Naive thymus-derived CD4-positive, alpha-beta T cell (primary cell): Measurements from ENCODE around the gene LRRFIP1. TPM values are rescaled to one million over a fixed set of nuclear protein-coding genes. Genes with fewer than 3 reads are reported as not detected.

Experiments used
- ATAC-seq: fragments of 150-1000 bp; cut with Tn5 transposase; 2 replicates; pipeline ENCODE4 v1.10.0; 2021; ENCODE audit warnings: mild to moderate bottlenecking, moderate library complexity
- CTCF ChIA-PET: fragments of 350-600 bp; sonication (Branson Sonifier 250); formaldehyde crosslinking; loops from one replicate; lab custom pipeline; 2021; ENCODE audit warnings: antibody characterized with exemption; lab: Charles Lee
- POLR2A ChIA-PET: fragments of 350-600 bp; sonication (Branson Sonifier 250); formaldehyde crosslinking; loops from one replicate; lab custom pipeline; 2021; ENCODE audit warnings: antibody characterized with exemption, inconsistent platforms; lab: Charles Lee
- DNase-seq, 9 donors: peaks; one replicate each; pipeline versions ENCODE4 v3.0.0 to v3.0.0-alpha.2; 2020 to 2022; ENCODE audit warnings: mixed read lengths in 1 of 9
- H3K27ac ChIP-seq: one replicate; pipeline ENCODE4 v1.7.0; 2013; ENCODE audit warnings: mild to moderate bottlenecking, low read depth, low read length, moderate library complexity
- H3K27me3 ChIP-seq, 2 donors: one replicate each; pipeline ENCODE4 v1.7.0; 2013; ENCODE audit warnings: low read length in 2 of 2, mild to moderate bottlenecking in 2 of 2, moderate library complexity in 2 of 2; ENCODE audit not compliant: control insufficient read depth in 2 of 2, insufficient read depth in 2 of 2
- H3K36me3 ChIP-seq, 3 experiments: 1 replicate in 2 of 3; 2 replicates in 1 of 3; pipeline ENCODE4 v1.7.0; 2013; ENCODE audit warnings: low read length in 3 of 3, mild to moderate bottlenecking in 3 of 3, moderate library complexity in 1 of 3; ENCODE audit not compliant: insufficient read depth in 3 of 3, control insufficient read depth in 2 of 3
- H3K4me1 ChIP-seq, 2 donors: one replicate each; pipeline ENCODE4 v1.7.0; 2013; ENCODE audit warnings: low read length in 2 of 2, mild to moderate bottlenecking in 2 of 2, moderate library complexity in 1 of 2; ENCODE audit not compliant: control insufficient read depth in 2 of 2, insufficient read depth in 2 of 2
- H3K4me3 ChIP-seq: 2 replicates; pipeline ENCODE4 v1.7.0; 2013; ENCODE audit warnings: mild to moderate bottlenecking, low read length
- H3K9me3 ChIP-seq, 3 experiments: 1 replicate in 2 of 3; 2 replicates in 1 of 3; pipeline ENCODE4 v1.7.0; 2013; ENCODE audit warnings: low read length in 3 of 3; ENCODE audit not compliant: control insufficient read depth in 2 of 3
- H3K27ac Mint-ChIP-seq, 9 donors: one replicate each; pipeline ENCODE4 v1.8.0; 2020 to 2022; ENCODE audit warnings: mixed read lengths in 9 of 9, mild to moderate bottlenecking in 8 of 9, moderate library complexity in 5 of 9, inconsistent platforms in 2 of 9
- H3K27me3 Mint-ChIP-seq, 5 donors: one replicate each; pipeline ENCODE4 v1.8.0; 2021 to 2022; ENCODE audit warnings: mixed read lengths in 5 of 5, mild to moderate bottlenecking in 1 of 5
- H3K36me3 Mint-ChIP-seq, 5 donors: one replicate each; pipeline ENCODE4 v1.8.0; 2020 to 2022; ENCODE audit warnings: mixed read lengths in 5 of 5, mild to moderate bottlenecking in 3 of 5, inconsistent platforms in 1 of 5
- H3K4me1 Mint-ChIP-seq, 7 donors: one replicate each; pipeline ENCODE4 v1.8.0; 2020 to 2022; ENCODE audit warnings: mixed read lengths in 7 of 7, mild to moderate bottlenecking in 3 of 7, inconsistent platforms in 1 of 7
- H3K4me3 Mint-ChIP-seq, 10 donors: one replicate each; pipeline ENCODE4 v1.8.0; 2020 to 2022; ENCODE audit warnings: mild to moderate bottlenecking in 10 of 10, mixed read lengths in 10 of 10, moderate library complexity in 6 of 10, inconsistent platforms in 2 of 10
- H3K9me3 Mint-ChIP-seq, 11 donors: one replicate each; pipeline ENCODE4 v1.8.0; 2020 to 2022; ENCODE audit warnings: mixed read lengths in 11 of 11, mild to moderate bottlenecking in 4 of 11, inconsistent platforms in 1 of 11, moderate library complexity in 1 of 11
- intact Hi-C, 2 donors: fragments of 100-400 bp; cut with micrococcal nuclease; formaldehyde crosslinking; loops; one replicate each; pipeline ENCODE4 v1.15.1; 2023
- polyA plus RNA-seq, 2 donors: library from polyadenylated mRNA; unstranded; fragments of 300-500 nt; fragmentation: Illumina TruSeq; gene quantifications; one replicate each; pipeline ENCODE4 v1.2.3, GENCODE V29; 2021
- total RNA-seq, 6 experiments: library from RNA in 5 of 6; stranded (reverse) in 5 of 6; gene quantifications; 1 replicate in 5 of 6; 2 replicates in 1 of 6; pipeline ENCODE4 v1.2.3 and lab custom pipeline; 2021 to 2026

LRRFIP1 gene
- total and polyA plus RNA-seq, 7 experiments from 2014 or later = 82.2 to 257 (median 105) TPM

DNA sequence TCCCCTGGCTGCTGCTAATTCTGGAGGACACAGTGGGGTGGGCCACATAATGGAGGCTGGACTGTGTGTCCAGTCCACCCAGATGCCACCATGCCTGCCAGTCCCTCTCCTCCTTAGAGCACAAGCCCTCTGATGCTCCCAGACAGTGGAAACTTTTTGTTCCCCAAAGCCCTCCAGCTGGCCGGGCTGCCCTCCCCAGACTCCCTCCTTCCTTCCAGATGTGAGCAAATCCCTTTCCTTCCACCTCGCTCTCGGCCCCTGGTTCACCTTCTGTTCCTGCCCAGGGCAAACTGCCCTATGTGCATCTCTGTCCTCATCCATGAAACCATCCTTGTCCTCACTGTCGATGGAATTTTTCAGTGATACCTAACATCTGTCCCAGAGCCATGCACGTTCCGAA is 33.9 kb downstream of the LRRFIP1 start:
- intact Hi-C loops = no loop called here
- ChIA-PET POLR2A (no interaction called here), CTCF (interaction anchor here (0.9 kb wide), 1 partner anchor 84 kb away, joined by 3 read pairs; no protein-coding TSS in a partner anchor)
- ATAC-seq (no peak), DNase-seq (no peak)
- no peak overlapping the region for H3K27ac Mint-ChIP-seq
- H3K36me3 Mint-ChIP-seq = peaks cover 0 to 7% (median 1%) of the 10 kb centered on the region in 5 donors
- no peak overlapping the region for H3K4me3 Mint-ChIP-seq
- Histone ChIP-seq H3K27me3 (no peaks in the 10 kb centered on the region), H3K36me3 (no peaks in the 10 kb centered on the region), H3K4me3 (no peak overlapping the region), H3K9me3 (no peaks in the 10 kb centered on the region), H3K27ac (no peak overlapping the region), H3K4me1 (no peaks in the 10 kb centered on the region)
- H3K27me3 Mint-ChIP-seq = peaks cover 0 to 32% (median 0%) of the 10 kb centered on the region in 5 donors
- H3K9me3 Mint-ChIP-seq = peaks cover 0 to 7% (median 0%) of the 10 kb centered on the region in 11 donors
- H3K4me1 Mint-ChIP-seq = peaks cover 0 to 11% (median 7%) of the 10 kb centered on the region in 7 donors

GRCh38 chr2:237661799-237662328 is 34.5 kb downstream of the LRRFIP1 start:
- Histone ChIP-seq H3K27me3 (no peaks in the 10 kb centered on the region), H3K27ac (no peak overlapping the region), H3K4me3 (no peak overlapping the region), H3K4me1 (no peaks in the 10 kb centered on the region), H3K36me3 (no peaks in the 10 kb centered on the region), H3K9me3 (no peaks in the 10 kb centered on the region)
- Mint-ChIP-seq H3K27me3 (peaks cover 0 to 37% (median 0%) of the 10 kb centered on the region in 5 donors), H3K27ac (no peak overlapping the region), H3K36me3 (peaks cover 0 to 6% (median 1%) of the 10 kb centered on the region in 5 donors), H3K4me1 (peaks cover 0 to 12% (median 9%) of the 10 kb centered on the region in 7 donors), H3K4me3 (no peak overlapping the region), H3K9me3 (peaks cover 0 to 5% (median 0%) of the 10 kb centered on the region in 11 donors)
- ChIA-PET CTCF (interaction anchor here (1.3 kb wide), 1 partner anchor 11 kb away, joined by 4 read pairs; no protein-coding TSS in a partner anchor), POLR2A (no interaction called here)
- intact Hi-C loops = no loop called here
- no peak for ATAC-seq
- DNase-seq = no peak

DNA sequence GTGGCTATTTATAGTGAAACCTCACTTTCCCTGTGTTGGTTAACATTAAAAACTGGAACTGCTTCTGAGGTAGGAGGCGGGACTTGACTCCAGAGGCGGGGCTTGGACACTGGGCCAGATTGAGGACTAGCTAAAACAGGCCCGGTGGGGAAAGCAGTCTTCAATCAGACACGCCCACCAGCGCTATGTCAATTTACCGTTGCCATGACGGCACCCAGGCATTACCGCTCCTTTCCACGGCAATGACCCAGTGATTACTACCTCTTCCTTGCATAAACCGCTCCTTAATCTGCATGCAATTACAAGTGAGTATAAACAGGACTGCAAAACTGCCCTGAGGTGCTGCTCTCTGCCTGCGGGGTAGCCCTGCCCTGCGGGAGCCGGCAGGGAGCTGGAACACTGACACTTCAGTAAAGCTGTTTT is 35.3 kb downstream of the LRRFIP1 start:
- peak in 5 of 9 donors; percentile 16 to 49 (median 38) for DNase-seq
- no peak overlapping the region for H3K27ac ChIP-seq
- H3K27me3 Mint-ChIP-seq = peaks cover 0 to 36% (median 0%) of the 10 kb centered on the region in 5 donors
- POLR2A ChIA-PET = no interaction called here
- H3K27me3 ChIP-seq = no peaks in the 10 kb centered on the region
- intact Hi-C loops = no loop called here
- no peaks in the 10 kb centered on the region for H3K9me3 Mint-ChIP-seq
- no peaks in the 10 kb centered on the region for H3K36me3 ChIP-seq
- ATAC-seq = peak; percentile 92
- no peak overlapping the region for H3K4me3 ChIP-seq
- H3K4me3 Mint-ChIP-seq = peak overlapping the region in 2 of 10 donors; percentile 37 to 40
- no peaks in the 10 kb centered on the region for H3K36me3 Mint-ChIP-seq
- peaks cover 0 to 14% (median 11%) of the 10 kb centered on the region in 7 donors for H3K4me1 Mint-ChIP-seq
- H3K9me3 ChIP-seq = no peaks in the 10 kb centered on the region
- peak overlapping the region in 5 of 9 donors; percentile 13 to 46 (median 33) for H3K27ac Mint-ChIP-seq
- no peaks in the 10 kb centered on the region for H3K4me1 ChIP-seq
- CTCF ChIA-PET = interaction anchor here (1.3 kb wide), 1 partner anchor 10 kb away, joined by 4 read pairs; no protein-coding TSS in a partner anchor

DNA sequence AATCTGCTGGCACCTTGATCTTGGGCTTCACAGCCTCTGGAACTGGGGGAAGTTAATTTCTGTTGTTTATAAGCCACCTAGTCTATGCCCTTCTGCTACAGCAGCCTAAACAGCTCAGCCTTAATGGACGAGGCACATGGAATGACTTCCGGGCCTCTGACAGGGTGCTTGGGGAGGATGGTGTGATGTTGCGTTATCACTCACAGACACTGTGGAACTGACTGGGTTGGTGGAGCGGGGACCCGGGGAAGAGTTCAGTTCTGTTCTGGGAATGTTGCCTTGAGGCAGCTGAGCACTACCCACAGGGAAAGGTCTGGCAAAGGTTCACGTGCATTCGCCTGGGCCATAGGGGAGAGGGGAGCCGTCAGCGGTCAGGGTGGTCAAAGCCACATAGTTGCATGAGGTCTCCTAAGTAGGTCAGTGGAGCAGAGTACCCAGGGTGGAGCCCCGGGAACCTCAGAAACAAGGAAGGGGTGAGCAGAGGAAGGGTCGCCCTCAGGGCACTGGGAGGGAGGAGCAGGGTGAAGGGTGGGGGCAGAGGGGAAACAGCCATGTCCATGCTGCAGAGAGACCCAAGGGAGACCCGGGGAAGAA is 36.2 kb downstream of the LRRFIP1 start:
- peaks cover 0 to 14% (median 11%) of the 10 kb centered on the region in 7 donors for H3K4me1 Mint-ChIP-seq
- no peaks in the 10 kb centered on the region for H3K9me3 Mint-ChIP-seq
- ATAC-seq (no peak), DNase-seq (no peak)
- H3K27ac Mint-ChIP-seq = no peak overlapping the region
- ChIA-PET POLR2A (no interaction called here), CTCF (interaction anchor here (1.3 kb wide), 1 partner anchor 9 kb away, joined by 4 read pairs; no protein-coding TSS in a partner anchor)
- no peaks in the 10 kb centered on the region for H3K4me1 ChIP-seq
- no peaks in the 10 kb centered on the region for H3K9me3 ChIP-seq
- no peaks in the 10 kb centered on the region for H3K36me3 Mint-ChIP-seq
- no peaks in the 10 kb centered on the region for H3K27me3 ChIP-seq
- no peak overlapping the region for H3K4me3 ChIP-seq
- no peaks in the 10 kb centered on the region for H3K36me3 ChIP-seq
- H3K27ac ChIP-seq = no peak overlapping the region
- peaks cover 0 to 34% (median 0%) of the 10 kb centered on the region in 5 donors for H3K27me3 Mint-ChIP-seq
- intact Hi-C loops = no loop called here
- H3K4me3 Mint-ChIP-seq = no peak overlapping the region

DNA sequence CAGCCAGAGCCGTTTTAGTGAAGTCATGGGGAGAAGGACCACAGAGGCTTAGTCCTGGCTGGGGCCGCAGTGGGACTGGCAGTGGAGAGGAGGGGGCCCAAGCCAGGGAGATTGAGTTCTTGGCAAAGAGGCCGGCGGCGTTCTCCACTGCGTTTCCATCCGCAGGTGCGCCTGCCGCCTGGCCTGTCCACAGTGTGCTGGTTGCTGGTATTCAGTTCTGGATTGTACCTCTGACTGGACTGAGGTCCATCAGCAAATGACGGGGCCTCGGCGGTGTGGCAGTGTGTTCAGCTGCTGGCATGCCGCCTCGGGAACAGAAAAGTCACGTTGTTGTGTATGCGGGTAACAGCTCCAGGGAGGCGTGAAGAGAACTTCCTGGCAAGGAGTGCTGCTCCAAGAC is 36.8 kb downstream of the LRRFIP1 start:
- no peaks in the 10 kb centered on the region for H3K9me3 ChIP-seq
- H3K4me1 ChIP-seq = no peaks in the 10 kb centered on the region
- H3K36me3 ChIP-seq = no peaks in the 10 kb centered on the region
- DNase-seq = no peak
- no peak overlapping the region for H3K4me3 Mint-ChIP-seq
- intact Hi-C loops = no loop called here
- no peak for ATAC-seq
- no peak overlapping the region for H3K27ac ChIP-seq
- no peaks in the 10 kb centered on the region for H3K27me3 ChIP-seq
- peaks cover 0 to 14% (median 11%) of the 10 kb centered on the region in 7 donors for H3K4me1 Mint-ChIP-seq
- H3K9me3 Mint-ChIP-seq = no peaks in the 10 kb centered on the region
- POLR2A ChIA-PET = no interaction called here
- H3K27me3 Mint-ChIP-seq = peaks cover 0 to 32% (median 0%) of the 10 kb centered on the region in 5 donors
- no peak overlapping the region for H3K27ac Mint-ChIP-seq
- CTCF ChIA-PET = no interaction called here
- no peak overlapping the region for H3K4me3 ChIP-seq
- H3K36me3 Mint-ChIP-seq = no peaks in the 10 kb centered on the region

GRCh38 chr2:237665713-237666143 is 38.3 kb downstream of the LRRFIP1 start:
- Mint-ChIP-seq H3K36me3 (peaks cover 0 to 3% (median 0%) of the 10 kb centered on the region in 5 donors), H3K27ac (no peak overlapping the region), H3K4me1 (peaks cover 0 to 14% (median 11%) of the 10 kb centered on the region in 7 donors), H3K27me3 (peaks cover 0 to 41% (median 0%) of the 10 kb centered on the region in 5 donors), H3K4me3 (no peak overlapping the region), H3K9me3 (no peaks in the 10 kb centered on the region)
- ChIA-PET POLR2A (no interaction called here), CTCF (no interaction called here)
- no peak for ATAC-seq
- H3K4me3 ChIP-seq = no peak overlapping the region
- H3K36me3 ChIP-seq = no peaks in the 10 kb centered on the region
- intact Hi-C loops = no loop called here
- H3K9me3 ChIP-seq = no peaks in the 10 kb centered on the region
- H3K4me1 ChIP-seq = no peaks in the 10 kb centered on the region
- no peak overlapping the region for H3K27ac ChIP-seq
- DNase-seq = no peak
- no peaks in the 10 kb centered on the region for H3K27me3 ChIP-seq
